HEK293T (cell line): Measurements from ENCODE around the gene WDR83.

Experiments
- CTCF ChIA-PET: fragments of 350-600 bp; formaldehyde crosslinking; extraction: SDS; loops from one replicate; lab custom pipeline; 2021; ENCODE audit warnings: antibody characterized with exemption, inconsistent platforms; lab: Yijun Ruan, JAX
- POLR2A ChIA-PET: fragments of 350-600 bp; formaldehyde crosslinking; extraction: SDS; loops from one replicate; lab custom pipeline; 2020; ENCODE audit warnings: antibody characterized with exemption, inconsistent platforms; lab: Yijun Ruan, JAX
- DNase-seq: peaks from one replicate; pipeline ENCODE4 v3.0.0; 2012; ENCODE audit warnings: mixed read lengths; ENCODE audit errors: extremely low spot score
- ARNT ChIP-seq: fragments of 450-650 bp; IDR thresholded peaks from 2 replicates; pipeline ENCODE4 v1.6.1; 2017; ENCODE audit warnings: mild to moderate bottlenecking
- BHLHE40 ChIP-seq: fragments of 450-650 bp; IDR thresholded peaks from 2 replicates; pipeline ENCODE4 v1.6.1; 2016; ENCODE audit warnings: mild to moderate bottlenecking, moderate library complexity, borderline replicate concordance
- CTBP1 ChIP-seq: fragments of 450-650 bp; IDR thresholded peaks from 2 replicates; pipeline ENCODE4 v1.6.1; 2016; ENCODE audit warnings: borderline replicate concordance
- ELF4 ChIP-seq: fragments of 450-650 bp; IDR thresholded peaks from 2 replicates; pipeline ENCODE4 v1.6.1; 2017; ENCODE audit warnings: antibody characterized with exemption
- FOXA1 ChIP-seq: fragments of 450-650 bp; IDR thresholded peaks from 2 replicates; pipeline ENCODE4 v1.6.1; 2016; ENCODE audit warnings: mild to moderate bottlenecking
- FOXK2 ChIP-seq: fragments of 450-650 bp; IDR thresholded peaks from 2 replicates; pipeline ENCODE4 v1.6.1; 2016; ENCODE audit warnings: mild to moderate bottlenecking
- FOXM1 ChIP-seq: fragments of 450-650 bp; IDR thresholded peaks from 2 replicates; pipeline ENCODE4 v1.6.1; 2017; ENCODE audit warnings: mild to moderate bottlenecking, borderline replicate concordance
- HDGF ChIP-seq: fragments of 450-650 bp; IDR thresholded peaks from 2 replicates; pipeline ENCODE4 v1.6.1; 2017; ENCODE audit warnings: antibody characterized with exemption, borderline replicate concordance
- L3MBTL2 ChIP-seq: fragments of 450-650 bp; conservative IDR thresholded peaks from 2 replicates; pipeline ENCODE4 v1.6.1; 2016; ENCODE audit warnings: mild to moderate bottlenecking
- LEF1 ChIP-seq: fragments of 450-650 bp; IDR thresholded peaks from 2 replicates; pipeline ENCODE4 v1.6.1; 2017; ENCODE audit warnings: mild to moderate bottlenecking, borderline replicate concordance
- NFRKB ChIP-seq: fragments of 450-650 bp; IDR thresholded peaks from 2 replicates; pipeline ENCODE4 v1.6.1; 2016; ENCODE audit warnings: mild to moderate bottlenecking, moderate library complexity
- SP1 ChIP-seq: fragments of 450-650 bp; IDR thresholded peaks from 2 replicates; pipeline ENCODE4 v1.6.1; 2017
- SUZ12 ChIP-seq: fragments of 450-650 bp; IDR thresholded peaks from 2 replicates; pipeline ENCODE4 v1.6.1; 2016; ENCODE audit warnings: mild to moderate bottlenecking
- TARDBP ChIP-seq: fragments of 450-650 bp; IDR thresholded peaks from 2 replicates; pipeline ENCODE4 v1.6.1; 2016
- ZNF384 ChIP-seq: fragments of 450-650 bp; IDR thresholded peaks from 2 replicates; pipeline ENCODE4 v1.6.1; 2016
- TF ChIP-seq, protein P1 (sequence below): fragments of 450-650 bp; IDR thresholded peaks from 2 replicates; pipeline ENCODE4 v1.6.1; 2016

WDR83 gene

DNA sequence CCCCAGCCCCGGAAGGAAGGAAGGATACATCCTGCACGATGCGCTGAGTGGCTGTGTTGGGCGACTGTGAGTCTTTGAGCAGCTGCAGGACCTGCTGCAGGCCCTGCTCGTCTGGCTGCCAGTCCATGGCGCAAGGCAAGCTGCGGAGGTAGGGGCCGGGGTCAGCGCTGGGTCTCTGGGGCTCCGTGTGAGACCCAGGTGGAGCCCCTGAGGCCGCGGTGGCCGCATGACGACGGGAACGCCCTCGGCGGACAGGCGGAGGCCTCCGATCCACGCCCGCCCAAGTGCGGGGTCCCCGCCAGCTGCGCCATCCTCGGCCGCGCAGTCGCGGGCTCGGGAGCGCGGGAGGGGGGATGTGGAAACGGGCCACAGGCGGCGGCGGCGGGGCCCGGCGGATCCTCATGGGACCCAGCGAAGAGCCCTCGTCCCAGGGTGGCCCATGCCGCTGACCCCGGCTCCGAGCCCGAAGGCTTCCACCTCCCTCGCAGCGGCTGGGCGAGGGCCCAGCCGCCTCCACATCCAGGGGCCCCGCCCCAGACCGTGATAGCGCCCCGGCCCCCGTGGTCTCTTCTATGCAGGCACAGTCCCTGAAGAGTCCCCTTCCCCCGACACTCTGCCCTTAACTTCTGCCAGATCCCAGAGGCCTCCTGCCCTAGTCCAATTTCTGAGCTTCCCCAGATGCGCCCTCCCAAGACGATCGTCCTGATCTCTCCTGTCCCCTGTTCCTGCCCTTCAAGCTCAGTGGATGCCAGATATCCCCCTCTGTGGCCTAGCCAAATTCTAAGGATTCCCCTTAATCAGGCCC is 54.4 kb downstream of the WDR83 start:
- TF ChIP-seq SP1, result no peak
- TF ChIP-seq FOXA1, result no peak
- no peak for TF ChIP-seq TARDBP
- no peak for TF ChIP-seq FOXK2
- TF ChIP-seq SUZ12, result no peak
- TF ChIP-seq, protein P1, sequence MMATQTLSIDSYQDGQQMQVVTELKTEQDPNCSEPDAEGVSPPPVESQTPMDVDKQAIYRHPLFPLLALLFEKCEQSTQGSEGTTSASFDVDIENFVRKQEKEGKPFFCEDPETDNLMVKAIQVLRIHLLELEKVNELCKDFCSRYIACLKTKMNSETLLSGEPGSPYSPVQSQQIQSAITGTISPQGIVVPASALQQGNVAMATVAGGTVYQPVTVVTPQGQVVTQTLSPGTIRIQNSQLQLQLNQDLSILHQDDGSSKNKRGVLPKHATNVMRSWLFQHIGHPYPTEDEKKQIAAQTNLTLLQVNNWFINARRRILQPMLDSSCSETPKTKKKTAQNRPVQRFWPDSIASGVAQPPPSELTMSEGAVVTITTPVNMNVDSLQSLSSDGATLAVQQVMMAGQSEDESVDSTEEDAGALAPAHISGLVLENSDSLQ, result no peak
- no peak for TF ChIP-seq HDGF
- CTCF ChIA-PET, result interaction anchor here (0.9 to 1.3 kb wide), 2 partner anchors 13 to 37 kb away, joined by 3 read pairs; no protein-coding TSS in a partner anchor
- POLR2A ChIA-PET, result interaction anchor here (0.6 to 6.2 kb wide), 11 partner anchors 7 to 71 kb away, joined by 3 to 133 read pairs (median 4); partner anchors contain the start of genes GET3, JUNB and TRIR
- DNase-seq, result no peak

DNA sequence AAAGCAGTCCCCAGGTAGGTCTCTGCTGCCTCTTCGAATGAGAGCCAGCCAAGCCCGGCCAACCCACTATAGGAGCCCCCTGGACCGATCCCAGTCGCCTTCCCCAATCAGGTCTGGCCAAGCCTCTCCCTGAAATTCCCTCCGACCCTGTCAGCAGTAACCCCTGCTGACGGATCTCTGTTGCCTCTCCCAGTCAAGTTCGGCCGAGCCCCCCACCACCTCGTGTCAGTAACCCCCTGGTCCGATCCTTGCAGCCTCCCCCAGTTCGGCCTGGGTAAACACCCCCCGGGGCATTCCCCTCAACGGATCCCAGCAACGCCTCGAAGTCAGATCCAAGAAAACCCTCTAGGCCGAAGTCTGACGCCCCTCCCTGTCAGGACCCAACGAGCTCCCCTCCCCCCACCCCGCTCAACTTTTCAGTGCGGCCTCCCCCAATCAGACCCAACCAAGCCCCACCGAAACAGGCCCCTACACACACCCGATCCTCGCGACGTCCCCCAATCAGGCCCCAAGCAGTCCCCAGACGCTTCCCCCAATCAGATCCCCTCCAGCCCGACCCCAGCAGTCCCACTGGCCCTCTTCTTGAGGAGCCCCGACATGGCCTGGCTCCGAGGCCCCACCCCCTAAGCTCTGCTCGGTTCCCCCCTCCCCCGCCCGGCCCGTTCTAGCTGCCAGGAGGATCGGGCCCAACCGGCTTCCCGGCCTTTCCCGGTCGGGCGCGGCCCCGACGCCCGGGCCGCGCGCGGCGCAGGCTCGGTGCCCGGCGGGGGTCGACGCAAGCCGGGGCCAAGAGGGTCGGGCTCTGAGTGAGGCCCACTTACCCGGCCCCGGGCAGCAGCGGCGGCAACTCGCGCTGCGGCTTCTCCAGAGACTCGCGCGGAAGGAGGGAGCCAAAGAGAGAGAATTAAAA is 55.3 kb downstream of the WDR83 start:
- POLR2A ChIA-PET, result interaction anchor here (0.6 to 6.2 kb wide), 14 partner anchors 8 to 84 kb away, joined by 3 to 133 read pairs (median 5); partner anchors contain the start of genes DHPS, GET3, JUNB and RNASEH2A
- DNase-seq, result peak; percentile 56
- CTCF ChIA-PET, result interaction anchor here (0.9 to 1.3 kb wide), 2 partner anchors 12 to 37 kb away, joined by 3 read pairs; no protein-coding TSS in a partner anchor
- TF ChIP-seq L3MBTL2 (no peak), ZNF384 (no peak), ARNT (no peak), FOXA1 (no peak), NFRKB (no peak), BHLHE40 (no peak), CTBP1 (no peak), TARDBP (no peak), FOXK2 (no peak)
- TF ChIP-seq, protein P1, result no peak

DNA sequence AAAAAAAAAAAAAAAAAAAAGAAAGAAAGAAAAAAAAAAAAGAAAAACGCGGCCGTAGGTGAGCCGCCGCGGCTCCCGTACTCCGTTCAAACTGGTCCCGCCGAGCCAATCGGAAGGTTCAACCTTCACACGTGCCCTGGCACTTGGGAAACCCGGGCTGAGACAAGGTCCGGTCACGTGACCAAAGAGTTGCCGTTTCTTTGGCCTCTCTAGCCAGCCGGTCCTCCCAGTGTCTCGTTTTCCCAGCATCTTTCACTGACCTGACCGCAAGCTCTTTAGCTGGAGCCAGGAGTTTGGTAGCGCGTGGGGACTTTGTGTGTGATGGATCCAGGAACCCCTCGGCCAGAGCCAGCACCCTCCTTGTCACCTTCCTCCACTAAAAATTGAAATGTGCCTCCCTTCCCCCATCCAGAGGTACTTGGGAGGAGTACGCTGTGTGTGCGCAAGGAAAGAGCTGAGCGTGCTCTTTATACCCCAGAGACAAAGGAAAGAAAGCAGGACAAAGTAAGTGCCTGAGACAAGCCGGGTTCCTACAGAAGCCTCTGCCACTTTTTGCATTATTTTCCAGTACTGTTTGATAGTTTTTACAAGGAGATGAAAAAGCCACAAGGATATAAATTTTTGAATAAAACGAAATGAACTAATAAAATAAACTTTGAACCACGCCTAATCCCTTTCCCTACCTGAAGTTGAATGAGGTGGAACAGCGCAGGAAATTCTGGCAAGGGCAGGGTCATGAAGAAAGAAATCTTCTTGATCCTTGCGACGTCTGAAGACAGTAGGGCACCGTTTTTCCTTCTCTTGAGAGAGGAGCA is 56.2 kb downstream of the WDR83 start:
- peak; percentile 90 for DNase-seq
- POLR2A ChIA-PET, result interaction anchor here (0.6 to 6.2 kb wide), 15 partner anchors 8 to 191 kb away, joined by 3 to 133 read pairs (median 5); partner anchors contain the start of genes DHPS, FBXW9, GET3 and MAN2B1
- TF ChIP-seq FOXA1, result no peak
- no peak for TF ChIP-seq LEF1
- TF ChIP-seq FOXM1, result no peak
- TF ChIP-seq CTBP1, result no peak
- no peak for TF ChIP-seq NFRKB
- TF ChIP-seq ZNF384, result peak; percentile 97
- TF ChIP-seq TARDBP, result no peak
- 0 out of 2 replicates have a peak, but pooled peaks have one; percentile 24 for TF ChIP-seq ELF4
- no peak for TF ChIP-seq BHLHE40
- TF ChIP-seq ARNT, result no peak
- TF ChIP-seq, protein P1, result no peak
- no peak for TF ChIP-seq FOXK2
- no peak for TF ChIP-seq HDGF
- TF ChIP-seq SUZ12, result no peak
- TF ChIP-seq SP1, result no peak
- peak; percentile 56; the same call in 1 of the 2 replicates for TF ChIP-seq L3MBTL2
- CTCF ChIA-PET, result interaction anchor here (0.9 to 1.3 kb wide), 3 partner anchors 11 to 37 kb away, joined by 3 to 5 read pairs (median 4); no protein-coding TSS in a partner anchor

DNA sequence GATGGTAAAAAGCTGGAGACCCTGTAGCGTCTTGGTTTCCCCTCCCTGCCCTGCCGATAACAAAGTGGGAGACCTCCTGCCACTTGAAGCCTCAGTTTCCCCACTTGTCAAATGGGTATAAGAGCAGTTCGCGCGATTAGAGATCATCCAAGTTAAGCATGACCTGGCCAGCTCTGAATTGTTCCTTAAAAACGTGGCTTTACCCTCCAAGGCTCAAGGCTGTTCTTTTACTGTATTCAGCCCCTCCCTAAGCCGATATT is 56.7 kb downstream of the WDR83 start:
- CTCF ChIA-PET, result interaction anchor here (0.9 kb wide), 2 partner anchors 34 to 37 kb away, joined by 4 to 5 read pairs; no protein-coding TSS in a partner anchor
- no peak for DNase-seq
- POLR2A ChIA-PET, result interaction anchor here (0.6 to 6.2 kb wide), 12 partner anchors 8 to 190 kb away, joined by 3 to 133 read pairs (median 6); partner anchors contain the start of genes DHPS, FBXW9, GET3 and MAN2B1
- no peak for TF ChIP-seq TARDBP
- no peak for TF ChIP-seq FOXK2
- TF ChIP-seq FOXM1, result no peak
- TF ChIP-seq BHLHE40, result no peak
- TF ChIP-seq ARNT, result no peak
- no peak for TF ChIP-seq NFRKB
- TF ChIP-seq CTBP1, result no peak
- TF ChIP-seq HDGF, result no peak
- no peak for TF ChIP-seq SUZ12
- no peak for TF ChIP-seq ZNF384
